Esophagus (tissue), 2 donors: ENCODE data around the gene CENPC. TPM values are rescaled to one million over a fixed set of nuclear protein-coding genes. Genes with fewer than 3 reads are reported as not detected.

Experiments
- H3K27ac ChIP-seq, 2 donors: one replicate each; pipeline ENCODE4 v1.5.1; 2013; ENCODE audit warnings: low read depth in 2 of 2, mild to moderate bottlenecking in 2 of 2, inconsistent platforms in 1 of 2, low read length in 1 of 2, moderate library complexity in 1 of 2
- H3K27me3 ChIP-seq, 2 donors: one replicate each; pipeline ENCODE4 v1.6.1; 2013; ENCODE audit warnings: low read length in 2 of 2, control low read depth in 1 of 2, mild to moderate bottlenecking in 1 of 2; ENCODE audit not compliant: insufficient read depth in 2 of 2, control insufficient read depth in 1 of 2
- H3K36me3 ChIP-seq, 2 donors: one replicate each; pipeline ENCODE4 v1.6.1; 2013; ENCODE audit warnings: low read length in 1 of 2; ENCODE audit not compliant: control insufficient read depth in 2 of 2, insufficient read depth in 2 of 2
- H3K4me1 ChIP-seq, 2 donors: one replicate each; pipeline ENCODE4 v1.6.1; 2013; ENCODE audit warnings: low read length in 1 of 2; ENCODE audit not compliant: control insufficient read depth in 2 of 2, insufficient read depth in 2 of 2
- H3K4me3 ChIP-seq, 2 donors: one replicate each; pipeline ENCODE4 v1.5.1; 2013; ENCODE audit warnings: low read length in 2 of 2, mild to moderate bottlenecking in 2 of 2, low read depth in 1 of 2, moderate library complexity in 1 of 2
- H3K9me3 ChIP-seq, 2 donors: one replicate each; pipeline ENCODE4 v1.6.1; 2013; ENCODE audit warnings: mild to moderate bottlenecking in 2 of 2, low read depth in 1 of 2, low read length in 1 of 2, moderate library complexity in 1 of 2; ENCODE audit not compliant: control insufficient read depth in 2 of 2, insufficient read depth in 1 of 2
- WGBS, 2 donors: extraction: QIAGEN DNeasy Blood & Tissue Kit; methylation state at CpG; one replicate each; pipeline ENCODE4 v1.1.7; 2013; 5-methylcytosine and 5-hydroxymethylcytosine counted together
- polyA plus RNA-seq, 2 donors: library from polyadenylated mRNA; stranded (reverse); fragments of 200-250 nt; gene quantifications; one replicate each; pipeline ENCODE4 v1.2.3, GENCODE V29; 2013
- donor health status: healthy with polysubstance abuse.
- donor health status: Bipolar disorder and iron deficiency.

CENPC gene
- polyA plus RNA-seq, 2 donors = 4.7 to 6.2 TPM

DNA sequence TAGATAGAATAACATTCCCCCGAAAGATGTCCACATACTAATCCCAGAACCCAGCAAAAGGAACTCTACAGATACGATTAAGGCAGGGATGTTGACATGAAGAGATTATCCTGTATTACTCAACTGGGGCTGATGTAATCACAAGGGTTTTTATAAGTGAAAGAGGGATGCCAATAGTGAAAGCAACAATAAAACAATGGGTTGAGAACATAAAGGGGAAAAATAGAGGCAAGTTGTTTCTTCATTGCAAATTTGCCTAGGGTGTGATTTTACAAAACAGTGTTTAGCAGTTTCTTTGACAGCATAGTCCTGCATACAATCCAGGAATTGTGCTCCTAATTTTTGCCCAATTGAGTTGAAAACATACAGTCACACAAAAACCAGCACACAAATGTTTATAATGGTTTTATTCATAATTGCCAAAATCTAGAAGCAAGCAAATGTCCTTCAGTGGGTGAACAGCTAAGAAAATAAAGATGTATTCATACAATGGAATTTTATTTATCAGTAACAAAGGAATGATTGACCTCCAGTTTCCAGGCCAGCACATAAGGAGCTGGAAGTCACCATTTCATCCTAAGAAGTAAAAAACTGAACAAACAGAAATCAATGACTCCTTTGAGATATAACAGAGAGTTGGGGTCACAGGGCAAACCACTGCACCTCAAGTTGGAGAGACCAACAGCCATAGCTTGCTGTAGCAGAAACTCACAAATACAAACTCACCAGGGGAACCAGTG lies 107.2 kb downstream of the CENPC start:
- Histone ChIP-seq H3K4me1 (no peaks in the 10 kb centered on the region), H3K36me3 (no peaks in the 10 kb centered on the region), H3K27me3 (no peaks in the 10 kb centered on the region), H3K4me3 (no peak overlapping the region), H3K9me3 (no peaks in the 10 kb centered on the region), H3K27ac (no peak overlapping the region)
- WGBS, 2 donors = 46 to 58% methylated on average over 2 of the region's 2 CpGs

DNA sequence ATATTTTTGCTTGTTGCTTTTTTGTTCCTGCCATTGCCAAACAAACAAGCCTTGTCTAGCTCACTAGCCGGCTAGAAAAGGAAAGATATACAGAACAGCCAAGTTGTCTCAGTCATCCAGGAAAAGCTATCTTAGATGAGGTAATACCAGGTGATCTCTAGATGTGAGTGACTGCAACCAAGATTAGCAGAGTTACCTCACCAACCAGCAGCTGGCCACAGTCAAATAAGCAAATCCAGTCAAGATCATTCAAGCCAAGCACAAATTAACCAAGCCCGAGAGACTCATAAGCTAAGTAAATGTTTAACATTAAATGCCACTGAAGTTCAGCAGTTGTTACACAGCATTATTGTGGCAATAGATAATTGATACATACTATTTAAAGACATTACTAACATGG lies 108.6 kb downstream of the CENPC start:
- Histone ChIP-seq H3K27ac (no peak overlapping the region), H3K36me3 (no peaks in the 10 kb centered on the region), H3K9me3 (no peaks in the 10 kb centered on the region), H3K4me3 (no peak overlapping the region), H3K4me1 (no peaks in the 10 kb centered on the region), H3K27me3 (no peaks in the 10 kb centered on the region)
- 57 to 59% methylated on average over 2 of the region's 2 CpGs for WGBS, 2 donors

DNA sequence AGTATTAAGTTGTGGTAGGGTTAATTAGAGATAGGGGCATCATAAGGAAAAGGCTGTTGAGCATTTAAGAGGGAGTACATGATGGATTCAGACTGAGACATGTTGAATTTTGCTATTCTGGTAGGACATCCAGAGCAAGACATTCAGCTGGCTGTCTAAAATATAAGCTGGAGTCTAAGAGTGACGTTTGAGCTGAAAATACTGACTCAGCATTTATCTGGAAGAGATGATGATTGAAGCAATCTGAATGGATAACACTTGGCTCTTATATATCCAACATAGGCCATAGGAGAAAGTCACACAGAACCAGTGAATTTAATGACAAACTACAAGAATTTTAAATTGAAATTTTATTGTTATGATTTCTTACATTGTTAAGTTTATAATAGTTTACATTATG lies 114.3 kb downstream of the CENPC start:
- no peaks in the 10 kb centered on the region for H3K4me1 ChIP-seq
- no peak overlapping the region for H3K27ac ChIP-seq
- no peaks in the 10 kb centered on the region for H3K36me3 ChIP-seq
- no peaks in the 10 kb centered on the region for H3K27me3 ChIP-seq
- 49 to 72% methylated on average over 1 of the region's 1 CpG for WGBS, 2 donors
- H3K9me3 ChIP-seq = no peaks in the 10 kb centered on the region
- H3K4me3 ChIP-seq = no peak overlapping the region

DNA sequence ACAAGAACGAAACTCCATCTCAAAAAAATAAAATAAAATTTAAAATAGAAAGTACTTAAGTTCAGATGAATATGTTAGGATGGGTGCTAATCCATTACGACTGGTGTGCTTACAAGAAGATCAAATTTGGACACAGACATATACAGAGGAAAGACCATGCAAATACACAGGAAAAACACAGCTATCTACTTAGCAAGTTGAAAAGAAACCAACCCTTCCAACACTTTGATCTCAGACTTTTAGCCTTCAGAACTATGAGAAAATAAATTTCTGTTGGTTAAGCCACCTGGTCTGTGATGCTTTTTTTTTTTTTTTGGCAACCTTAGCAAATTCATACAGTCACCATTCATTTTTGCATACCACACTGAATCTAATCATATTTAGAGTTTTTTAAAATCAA lies 116.5 kb downstream of the CENPC start:
- H3K4me3 ChIP-seq = no peak overlapping the region
- H3K36me3 ChIP-seq = no peaks in the 10 kb centered on the region
- no peak overlapping the region for H3K27ac ChIP-seq
- WGBS, 2 donors = 74 to 80% methylated on average over 2 of the region's 2 CpGs
- H3K27me3 ChIP-seq = no peaks in the 10 kb centered on the region
- H3K4me1 ChIP-seq = no peaks in the 10 kb centered on the region
- no peaks in the 10 kb centered on the region for H3K9me3 ChIP-seq

Other genes with a start within 250 kb of the CENPC start
- under 1 TPM; 0.04 to 0.12 TPM for gene STAP1, start 13.2 kb upstream of the CENPC start, polyA plus RNA-seq
- 10 to 100 TPM in 1 of 2 donors, 1 to 10 TPM in 1; 8.1 to 10.2 TPM for gene UBA6, start 155.7 kb upstream of the CENPC start, polyA plus RNA-seq
- gene GNRHR, start 208.9 kb upstream of the CENPC start, polyA plus RNA-seq = under 1 TPM; 0.10 to 0.22 TPM